Endothelial cell of hepatic sinusoid (primary cell): ENCODE measurements around the gene PYGB.

Experiments
- in situ Hi-C: cut with HindIII; loops from 2 replicates; pipeline ENCODE4 v1.10.0; 2017; ENCODE audit warnings: low sequenced_read_pairs

Gene PYGB

GRCh38 chr20:25260770-25261437 lies 13.0 kb downstream of the PYGB start:
- in situ Hi-C loops = loop anchor here (10.0 kb wide), 1 partner anchor 56 kb away; no protein-coding TSS in a partner anchor

GRCh38 chr20:25269057-25269832 lies 21.4 kb downstream of the PYGB start:
- in situ Hi-C loops = loop anchor here (10.0 kb wide), 1 partner anchor 64 kb away; no protein-coding TSS in a partner anchor

GRCh38 chr20:25269833-25270170 lies 21.9 kb downstream of the PYGB start:
- in situ Hi-C loops = loop anchor here (10.0 kb wide), 1 partner anchor 65 kb away; no protein-coding TSS in a partner anchor

DNA sequence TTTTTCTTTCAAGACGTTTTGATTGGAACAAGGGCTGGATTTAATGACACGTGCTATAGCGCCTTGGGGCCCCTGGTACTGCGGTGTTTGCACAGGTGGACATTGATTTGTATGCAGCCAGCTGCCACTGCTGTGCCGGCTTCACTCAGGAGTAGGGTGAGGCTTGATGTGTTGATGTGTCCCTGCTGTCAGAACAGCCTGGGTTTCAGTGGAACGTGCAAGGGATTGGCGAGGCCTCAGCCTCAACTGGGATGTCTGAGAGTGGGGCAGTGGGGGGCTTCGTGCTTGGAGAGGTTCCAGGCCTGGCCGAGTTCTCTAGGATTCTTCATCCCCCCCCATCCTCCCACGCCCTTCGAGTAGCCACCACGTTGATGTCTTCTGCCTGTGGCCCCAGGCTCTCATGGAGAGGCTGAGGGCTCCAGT lies 23.0 kb downstream of the PYGB start:
- in situ Hi-C loops = no loop called here

DNA sequence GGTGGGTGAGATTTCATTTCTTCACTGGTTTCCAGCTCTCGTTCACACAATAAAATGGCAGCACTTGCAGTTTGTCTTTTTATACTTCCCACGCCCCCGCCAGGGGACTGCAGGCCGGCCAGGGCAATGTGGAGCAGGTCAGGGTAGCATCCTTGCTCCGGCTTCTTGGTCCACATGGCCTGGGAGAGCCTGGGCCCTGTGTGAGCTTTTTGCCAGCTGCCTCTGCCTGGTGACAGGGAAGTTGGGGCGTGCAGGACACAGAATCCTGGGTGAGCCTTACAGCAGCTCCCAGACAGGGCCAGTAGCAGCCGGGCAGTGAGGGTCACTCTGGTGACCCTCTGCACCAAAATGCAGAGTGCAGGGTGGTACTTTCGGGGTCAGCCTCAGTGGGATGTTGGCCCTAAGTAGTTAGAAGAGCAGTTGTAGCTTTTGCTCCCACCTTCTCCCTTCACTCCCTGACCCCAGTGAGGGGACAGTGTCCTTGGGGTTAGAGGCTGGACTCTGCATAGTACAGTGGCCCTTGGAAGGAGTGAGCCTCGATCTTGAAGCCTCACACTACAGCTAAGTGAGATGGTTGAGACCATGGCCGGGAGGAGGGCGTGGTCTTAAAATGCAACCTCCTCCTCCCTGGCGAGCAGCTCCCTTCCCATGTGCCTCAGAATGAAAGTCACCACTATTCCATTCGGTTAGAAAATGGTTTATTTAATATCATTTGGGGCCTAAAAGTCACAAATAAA lies 23.8 kb downstream of the PYGB start:
- in situ Hi-C loops = no loop called here

GRCh38 chr20:25272223-25273000 lies 24.5 kb downstream of the PYGB start:
- in situ Hi-C loops = no loop called here

DNA sequence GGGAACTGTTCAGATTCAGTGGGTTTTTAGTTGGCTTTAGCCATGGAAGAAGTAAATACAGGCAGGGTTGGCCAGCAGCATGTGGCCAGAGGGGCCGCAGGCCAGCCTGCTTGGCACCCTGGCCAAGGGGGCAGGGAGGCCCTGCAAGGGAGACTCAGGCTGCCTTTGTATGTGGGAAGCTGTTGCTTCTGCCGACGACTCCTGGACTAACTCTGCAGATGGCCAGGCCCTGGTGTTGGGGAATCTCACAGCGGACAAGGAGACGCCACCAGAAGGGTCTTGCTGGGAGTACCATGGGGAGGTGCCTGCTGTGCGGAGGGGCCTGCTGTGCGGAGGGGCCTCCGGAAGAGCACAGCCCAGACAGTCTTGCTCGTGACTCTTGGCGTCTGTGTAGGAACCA lies 25.2 kb downstream of the PYGB start:
- in situ Hi-C loops = no loop called here

DNA sequence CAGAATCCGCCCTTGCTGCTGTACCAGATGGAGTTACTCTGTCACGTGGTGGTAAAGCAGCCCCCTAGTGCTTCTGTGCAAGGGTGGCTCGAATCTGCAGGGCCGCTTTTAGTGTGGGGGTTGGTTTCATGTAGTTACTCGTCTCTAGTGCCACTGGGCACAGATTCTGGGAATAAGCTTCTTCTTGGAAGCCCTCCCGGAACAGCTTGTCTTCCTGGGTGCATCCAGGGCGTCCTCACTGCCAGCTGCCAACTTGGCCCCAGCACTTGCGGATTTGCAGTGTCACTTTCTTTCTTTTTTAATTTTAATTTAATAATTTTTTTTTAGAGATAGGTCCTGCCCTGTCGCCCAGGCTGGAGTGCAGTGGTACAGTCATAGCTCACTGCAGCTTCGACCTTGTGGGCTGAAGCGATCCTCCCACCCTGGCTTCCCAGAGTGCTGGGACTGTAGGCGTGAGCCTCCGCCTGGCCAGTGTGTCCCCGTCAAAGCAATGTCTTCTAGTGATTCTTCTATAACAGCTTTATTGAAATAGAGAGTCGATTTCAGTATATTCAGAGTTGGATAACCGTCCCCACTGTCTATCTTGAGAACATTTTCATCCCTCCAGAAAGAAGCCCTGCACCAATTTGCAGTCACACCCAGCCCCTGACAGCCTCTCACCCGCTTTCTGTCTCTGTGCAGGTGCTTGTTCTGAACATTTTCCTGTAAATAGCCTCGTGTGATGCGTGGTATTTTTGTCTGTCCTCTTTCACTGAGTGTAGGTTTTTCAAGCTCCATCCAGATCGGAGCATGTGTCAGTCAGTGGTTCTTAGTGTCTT lies 25.9 kb downstream of the PYGB start:
- in situ Hi-C loops = no loop called here

DNA sequence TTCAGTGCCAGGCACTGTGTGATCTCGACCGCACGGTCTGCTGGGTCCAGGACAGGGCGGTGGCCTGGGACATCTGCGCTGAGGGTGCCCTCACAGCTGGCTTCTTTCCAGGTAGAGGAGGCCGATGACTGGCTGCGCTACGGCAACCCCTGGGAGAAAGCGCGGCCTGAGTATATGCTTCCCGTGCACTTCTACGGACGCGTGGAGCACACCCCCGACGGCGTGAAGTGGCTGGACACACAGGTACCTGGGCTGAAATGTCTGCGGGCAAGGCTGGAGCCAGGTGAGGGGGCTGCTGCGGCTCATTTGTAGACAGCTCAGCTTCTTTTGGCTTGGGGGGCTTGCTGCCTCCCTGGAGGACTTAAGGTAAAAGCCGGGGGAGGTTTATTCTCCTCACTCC lies 26.6 kb downstream of the PYGB start:
- in situ Hi-C loops = no loop called here

DNA sequence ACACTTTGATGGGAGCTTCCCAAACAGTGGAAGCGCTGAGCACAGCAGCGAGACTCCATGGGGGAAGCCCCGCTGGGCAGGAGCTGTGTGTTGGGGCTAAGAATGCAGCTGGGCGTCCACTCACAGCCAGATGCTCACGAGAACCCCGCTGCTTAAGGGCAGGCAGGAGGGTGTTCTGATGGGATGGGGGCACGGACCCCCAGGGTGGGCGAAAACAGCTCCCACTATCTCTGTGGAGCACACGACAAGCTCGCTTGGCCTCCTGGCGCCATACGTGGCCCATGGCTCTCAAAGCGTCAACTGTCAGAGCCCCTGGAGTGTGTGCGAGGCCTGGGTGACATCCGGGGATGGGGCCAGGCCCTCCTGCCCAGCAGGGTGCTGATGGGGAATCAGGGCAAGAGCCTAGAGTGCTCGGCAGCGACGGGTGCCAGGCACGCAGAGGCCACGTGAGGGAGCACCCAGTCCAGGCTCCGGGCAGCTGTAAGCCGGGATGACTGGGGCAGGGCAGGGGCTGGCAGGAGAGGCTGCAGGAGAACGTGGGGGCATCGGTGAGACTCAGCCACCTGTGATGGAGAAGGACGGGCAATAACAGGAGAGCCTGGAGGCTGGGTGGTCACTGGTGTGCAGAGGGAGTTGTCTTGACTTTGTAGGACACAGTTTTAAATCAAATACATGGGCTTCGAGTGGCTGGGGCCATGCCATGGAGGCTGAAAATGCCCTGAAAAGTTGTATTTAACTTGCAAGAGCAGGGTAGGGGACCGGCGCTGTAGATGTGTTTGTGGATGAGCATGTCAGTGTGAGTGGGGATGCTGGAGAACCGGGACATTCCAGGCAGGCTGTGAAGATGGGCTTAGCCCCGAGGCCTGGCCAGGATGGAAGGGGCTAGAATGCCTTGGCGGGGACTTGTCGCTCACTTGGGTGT lies 27.3 kb downstream of the PYGB start:
- in situ Hi-C loops = no loop called here

GRCh38 chr20:25275813-25276532 lies 28.1 kb downstream of the PYGB start:
- in situ Hi-C loops = no loop called here

GRCh38 chr20:25276533-25277050 lies 28.7 kb downstream of the PYGB start:
- in situ Hi-C loops = no loop called here

DNA sequence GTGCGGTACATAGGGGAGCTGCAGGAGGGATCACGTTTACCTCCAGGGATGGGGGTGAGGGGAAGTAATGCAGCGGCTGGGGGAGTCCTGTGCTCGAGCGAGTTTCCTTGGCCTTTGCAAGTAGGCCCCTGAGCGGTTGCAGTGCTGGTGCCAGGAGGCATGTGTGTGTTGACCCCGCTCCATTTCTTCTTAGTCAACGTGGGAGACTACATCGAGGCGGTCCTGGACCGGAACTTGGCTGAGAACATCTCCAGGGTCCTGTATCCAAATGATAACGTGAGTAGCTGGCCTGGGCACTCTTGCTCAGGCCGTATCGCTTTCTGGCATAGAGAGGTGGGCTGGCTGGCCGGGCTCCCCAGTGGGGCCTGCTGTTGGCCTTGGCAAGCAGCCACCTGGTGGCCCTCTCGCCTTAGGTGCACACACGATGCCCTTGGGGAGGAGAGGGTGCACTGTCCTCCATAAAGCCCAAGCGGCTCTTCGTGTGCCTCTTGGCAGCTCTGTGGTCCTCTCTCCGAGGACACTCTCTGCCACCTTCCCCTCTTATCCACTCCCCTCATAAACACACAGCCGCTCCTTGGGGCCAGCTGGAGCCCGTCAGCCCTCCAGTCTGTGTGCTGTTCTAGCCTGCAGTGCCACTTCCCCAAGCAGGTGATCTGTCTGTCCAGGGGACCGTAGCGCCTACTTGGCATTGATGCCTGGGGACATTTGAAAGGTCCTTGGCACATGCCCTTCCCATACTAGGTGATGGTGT lies 29.3 kb downstream of the PYGB start:
- in situ Hi-C loops = no loop called here

GRCh38 chr20:25277941-25278521 lies 30.1 kb downstream of the PYGB start:
- in situ Hi-C loops = no loop called here

DNA sequence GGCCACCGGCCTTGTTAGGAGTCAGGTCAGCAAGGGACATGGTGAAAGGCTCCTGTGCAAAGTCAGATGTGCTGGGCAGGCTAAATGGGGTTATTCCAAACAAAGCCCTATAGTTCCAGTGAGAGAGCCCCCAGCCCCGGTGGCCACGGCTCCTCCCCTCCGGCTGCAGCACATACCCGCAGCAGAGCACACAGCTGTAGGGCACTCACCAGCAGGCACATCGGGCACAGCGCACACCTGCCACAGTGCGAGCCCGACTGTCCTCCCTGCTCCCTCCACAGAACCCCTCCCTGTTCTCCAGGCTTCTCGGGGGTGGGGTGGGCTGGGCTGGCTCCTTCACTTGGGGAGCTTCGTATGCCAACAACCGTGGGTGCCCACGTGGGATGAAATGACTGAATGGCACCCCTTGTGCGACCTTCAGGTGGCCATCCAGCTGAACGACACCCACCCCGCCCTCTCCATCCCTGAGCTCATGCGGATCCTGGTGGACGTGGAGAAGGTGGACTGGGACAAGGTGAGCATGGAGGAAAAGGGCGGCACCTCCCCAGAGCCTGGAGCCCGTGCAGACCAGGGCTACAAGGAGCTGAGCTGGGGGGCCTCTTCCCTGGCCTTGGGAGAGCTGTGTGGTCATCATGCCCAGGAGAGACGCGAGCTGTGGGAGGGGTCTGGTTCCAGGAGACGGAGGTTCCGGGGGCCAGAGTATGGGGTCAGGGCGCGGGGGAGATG lies 30.9 kb downstream of the PYGB start:
- in situ Hi-C loops = no loop called here

GRCh38 chr20:25279403-25279802 lies 31.5 kb downstream of the PYGB start:
- in situ Hi-C loops = no loop called here
